T-helper 22 cell (primary cell): ENCODE results near the gene CPXM2.
"Not testable (repeated sequence)": the region's sequence is repeated elsewhere in the genome, so short reads cannot be mapped to it uniquely, and the experiment has no call there.

ENCODE experiments used
- DNase-seq: peaks from one replicate; pipeline ENCODE4 v3.0.0-alpha.2; 2020; ENCODE audit warnings: low read depth

Gene CPXM2

DNA sequence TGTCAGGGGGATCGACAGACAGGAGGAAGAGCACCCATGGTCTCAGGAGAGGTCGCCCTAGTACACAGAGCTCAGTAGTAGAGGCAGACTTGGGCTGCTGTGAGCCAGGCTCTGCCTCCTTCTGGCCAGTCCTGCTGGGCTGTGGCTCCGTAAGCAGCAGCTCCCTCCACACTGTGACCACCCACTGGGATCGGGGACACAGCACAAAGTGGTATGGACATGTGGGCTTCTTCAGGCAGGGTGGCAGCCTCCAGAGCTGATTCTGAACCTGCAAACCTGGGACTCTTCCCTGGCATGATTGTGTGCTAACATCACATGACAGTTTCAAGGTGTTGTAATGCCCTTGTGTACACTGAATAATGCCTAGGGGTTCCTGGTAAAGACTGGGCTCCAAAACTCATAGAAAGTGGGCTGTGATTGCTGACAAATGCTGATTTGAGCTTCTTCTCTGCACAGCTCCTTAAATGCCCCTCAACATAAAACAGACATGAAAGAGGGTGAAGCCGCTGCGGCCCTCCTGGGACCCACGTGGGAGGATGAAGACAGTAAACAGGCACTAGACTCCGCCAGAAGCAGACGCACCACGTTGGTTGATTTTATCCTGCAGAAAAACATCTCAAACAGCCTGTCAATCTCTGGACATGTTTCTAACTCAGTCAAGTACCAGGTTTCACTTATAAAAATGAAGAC is 148.7 kb downstream of the CPXM2 start:
- DNase-seq, result no peak

DNA sequence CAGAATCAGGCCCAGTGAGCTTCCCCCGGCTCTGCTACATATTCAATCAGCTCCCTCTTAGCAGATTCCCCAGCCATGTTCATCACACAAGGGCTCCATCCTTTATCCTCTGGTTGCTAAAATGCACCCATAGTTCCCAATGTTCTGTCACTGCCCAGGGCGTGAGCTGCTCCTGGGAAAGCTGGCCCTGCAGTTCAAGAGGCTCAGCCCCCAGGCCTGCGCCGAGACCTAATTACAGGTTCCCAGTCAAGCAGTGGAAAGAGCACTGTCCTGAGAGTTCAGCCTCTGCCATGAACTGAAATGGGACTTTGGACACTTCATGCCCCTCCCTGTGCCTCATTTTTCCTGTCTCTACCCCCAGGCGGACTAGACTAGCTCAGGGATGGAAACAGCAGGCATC is 149.9 kb downstream of the CPXM2 start:
- DNase-seq, result no peak

DNA sequence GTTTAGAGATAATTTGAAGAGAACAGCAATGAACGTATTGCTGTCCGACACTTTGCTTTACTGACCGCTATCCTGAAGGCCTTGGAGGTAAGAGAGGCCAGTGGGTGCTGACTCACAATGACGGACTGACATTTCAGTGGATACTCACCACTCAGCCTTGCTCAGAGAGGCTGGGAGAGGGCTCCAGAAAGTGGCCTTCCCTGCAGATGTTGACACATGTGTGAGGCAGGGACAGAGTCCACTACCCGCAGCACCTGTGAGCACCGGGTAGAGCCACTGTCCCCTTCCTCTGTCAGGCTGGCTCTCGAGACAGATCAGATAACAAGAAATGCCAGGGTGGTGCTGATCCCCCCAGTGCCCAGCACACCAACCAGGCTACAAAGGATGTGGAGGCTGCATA is 150.5 kb downstream of the CPXM2 start:
- no peak for DNase-seq

DNA sequence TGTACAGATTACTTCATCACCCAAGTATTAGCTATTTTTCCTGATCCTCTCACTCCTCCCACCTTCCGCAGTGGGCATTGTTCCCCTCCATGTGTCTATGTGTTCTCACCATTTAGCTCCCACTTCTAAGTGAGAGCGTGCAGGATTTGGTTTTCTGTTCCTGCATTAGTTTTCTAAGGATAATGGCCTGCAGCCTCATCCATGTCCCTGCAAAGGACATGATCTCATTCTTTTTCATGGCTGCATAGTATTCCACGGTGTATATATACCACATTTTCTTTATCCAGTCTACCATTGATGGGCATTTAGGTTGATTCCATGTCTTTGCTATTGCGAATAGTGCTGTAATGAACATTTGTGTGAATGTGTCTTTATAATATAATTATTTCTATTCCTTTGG is 154.7 kb downstream of the CPXM2 start:
- not testable (repeated sequence) for DNase-seq

DNA sequence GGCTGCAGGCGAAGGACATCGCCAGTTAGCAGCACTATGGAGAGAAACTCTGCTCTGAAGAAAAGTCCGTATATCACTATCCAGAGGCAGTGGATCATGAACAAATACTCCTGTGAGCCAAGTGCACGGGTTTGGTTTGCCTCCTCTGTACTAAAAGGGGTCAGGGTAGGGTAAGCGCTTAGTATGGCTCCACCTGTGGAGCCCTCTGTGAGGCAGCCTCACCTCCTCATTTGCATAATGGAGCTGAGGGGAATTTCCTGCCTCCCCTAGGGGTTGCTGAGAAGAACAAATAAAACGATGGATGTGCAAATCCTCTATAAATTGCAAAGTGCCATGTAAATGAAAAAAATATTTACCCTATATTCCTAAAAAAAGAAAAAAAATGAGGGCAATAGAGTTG is 162.1 kb downstream of the CPXM2 start:
- DNase-seq, result no peak

DNA sequence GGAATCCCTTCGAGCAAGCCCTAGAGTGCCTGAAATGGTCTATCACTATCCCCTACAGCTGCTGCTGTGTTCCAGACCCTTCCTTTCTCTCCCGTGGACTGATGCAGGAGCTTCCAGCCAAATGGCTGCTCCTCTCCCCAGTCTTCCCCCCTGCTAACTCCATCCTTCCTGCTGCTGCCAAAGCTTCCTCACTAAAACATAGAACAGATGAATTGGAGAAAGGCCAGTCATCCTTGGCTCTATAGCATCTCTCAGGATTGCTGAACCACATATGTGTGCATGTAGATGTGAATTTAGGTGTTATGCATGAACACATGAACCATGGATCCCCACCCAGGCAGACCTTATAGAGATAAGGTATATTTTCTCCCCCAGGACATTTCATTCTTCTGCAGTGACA is 164.8 kb downstream of the CPXM2 start:
- DNase-seq, result no peak

DNA sequence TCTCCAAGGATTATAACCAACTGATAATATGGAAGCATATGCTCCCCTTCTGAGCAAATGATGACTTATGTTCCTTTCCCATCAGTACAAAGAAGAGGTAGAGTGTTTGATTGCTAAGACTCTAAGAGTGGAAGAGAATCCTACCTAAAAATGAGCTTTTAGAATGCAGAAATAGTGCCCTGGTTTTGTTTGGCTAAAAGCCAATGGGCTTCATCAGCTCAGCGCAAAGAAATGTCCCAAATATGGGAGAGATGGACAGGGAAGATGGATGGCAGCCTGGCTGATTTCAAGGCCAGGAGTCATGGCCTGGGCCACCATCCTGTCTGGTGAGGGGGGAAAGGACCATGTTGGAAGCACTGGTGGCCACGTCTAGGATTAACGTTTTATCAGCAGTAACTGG is 165.2 kb downstream of the CPXM2 start:
- no peak for DNase-seq

DNA sequence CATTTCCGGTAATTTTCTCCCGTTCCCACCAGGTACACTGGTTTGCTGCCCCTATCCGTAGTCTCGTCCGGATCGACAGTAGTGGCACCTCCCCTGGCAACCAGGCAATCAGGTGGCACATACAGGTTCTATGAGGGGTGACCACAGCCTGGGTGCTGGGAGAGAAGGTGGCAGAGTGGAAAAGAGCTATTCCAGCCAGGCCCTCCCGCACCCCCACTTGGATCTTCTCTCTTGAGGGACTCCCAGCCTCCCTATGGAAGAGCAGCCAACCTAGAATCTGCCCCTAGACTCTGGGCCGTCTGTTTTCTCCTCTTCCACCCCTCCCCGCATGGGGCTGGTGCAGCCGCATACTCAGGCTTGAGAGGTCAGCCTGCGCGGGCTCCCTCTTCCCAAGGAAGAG is 166.9 kb downstream of the CPXM2 start:
- no peak for DNase-seq

DNA sequence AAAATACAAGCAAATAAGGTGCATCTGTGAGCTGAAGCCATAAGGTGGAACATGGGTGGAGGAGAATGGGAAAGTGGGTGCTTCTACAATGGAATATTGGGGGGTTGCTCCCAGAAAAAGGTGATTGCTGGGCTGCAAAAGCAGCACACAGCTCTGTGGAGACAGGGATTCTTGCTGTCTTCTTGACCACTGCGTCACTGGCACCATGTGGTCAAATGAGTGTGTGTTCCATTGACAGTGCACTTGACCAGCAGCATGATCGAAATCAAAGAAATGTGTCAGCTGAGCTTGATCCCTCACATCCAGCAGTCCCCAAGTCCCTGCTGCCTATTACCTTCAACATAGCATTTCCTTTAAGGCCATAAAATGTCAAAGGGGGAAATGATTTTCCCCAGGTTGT is 169.3 kb downstream of the CPXM2 start:
- no peak for DNase-seq

DNA sequence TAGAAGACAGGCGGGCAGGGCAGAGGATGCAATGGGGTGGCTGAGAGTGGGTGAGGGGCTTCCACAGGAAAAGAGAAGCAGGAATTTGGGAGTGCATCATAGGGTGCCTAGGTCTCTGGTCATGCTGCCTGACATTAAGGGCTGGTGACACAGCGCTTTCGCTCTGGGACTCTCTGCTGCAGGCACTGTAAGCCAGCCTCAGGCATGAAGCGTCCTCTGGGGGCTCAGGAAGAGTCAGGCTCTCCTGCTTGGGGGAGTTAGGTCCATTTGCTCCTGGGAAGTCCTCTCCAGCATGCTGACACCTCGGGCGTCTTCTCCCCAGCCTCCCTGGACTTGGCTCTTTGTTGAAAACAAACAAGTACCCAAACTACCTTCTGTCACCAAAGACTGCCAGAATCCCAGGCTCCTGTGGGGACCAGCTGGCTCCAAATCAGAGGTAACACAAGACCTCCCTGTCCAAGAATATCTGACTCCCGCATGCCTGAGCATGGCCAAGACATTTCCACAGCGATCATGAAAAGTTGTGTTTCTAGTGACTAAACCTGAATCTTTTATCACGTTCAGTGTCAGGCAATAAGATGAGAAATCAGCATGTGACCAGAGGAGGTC is 170.1 kb downstream of the CPXM2 start:
- DNase-seq, result no peak

DNA sequence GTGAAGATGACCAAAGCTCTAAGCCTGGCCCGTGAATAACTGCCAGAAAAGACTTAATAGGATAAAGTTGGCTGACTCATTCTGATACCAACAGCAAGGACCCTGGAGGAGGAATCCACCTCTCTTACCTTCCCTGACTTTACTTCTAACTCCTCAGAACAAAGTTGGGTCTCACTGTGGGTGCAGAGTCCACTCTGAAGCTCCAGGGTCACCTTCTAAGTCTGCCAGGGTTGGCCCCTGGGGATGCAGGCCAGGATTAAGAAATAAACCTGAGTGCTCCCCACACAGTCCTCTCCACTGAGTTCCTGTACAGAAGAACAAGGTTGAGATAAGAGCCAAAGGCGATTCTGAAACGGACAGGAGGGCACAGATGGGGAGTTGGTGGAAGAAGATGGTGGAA is 171.1 kb downstream of the CPXM2 start:
- no peak for DNase-seq

DNA sequence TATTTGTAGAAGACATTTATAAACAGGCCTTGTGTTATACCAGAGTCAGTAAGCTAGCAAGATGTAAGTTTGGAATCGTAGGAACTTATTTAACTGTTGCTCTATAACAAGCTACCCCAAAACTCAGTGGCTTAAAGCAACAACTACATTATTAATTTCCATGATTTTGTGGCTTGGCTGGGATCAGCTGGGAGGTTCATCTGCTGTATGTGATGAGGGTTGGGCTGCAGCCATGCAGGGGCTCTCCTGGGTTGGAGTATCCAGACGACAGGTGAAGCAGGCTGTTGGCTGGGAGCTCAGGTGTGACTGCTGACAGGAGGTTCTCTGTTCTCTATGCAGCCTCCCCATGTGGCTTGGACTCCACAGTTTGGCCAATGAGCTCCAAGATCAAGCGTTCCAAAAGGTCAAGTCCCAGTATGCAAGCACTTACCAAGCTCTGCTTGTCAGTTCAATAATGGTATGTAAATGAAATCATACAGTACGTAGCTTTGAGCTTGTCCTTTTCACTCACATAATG is 173.0 kb downstream of the CPXM2 start:
- no peak for DNase-seq

DNA sequence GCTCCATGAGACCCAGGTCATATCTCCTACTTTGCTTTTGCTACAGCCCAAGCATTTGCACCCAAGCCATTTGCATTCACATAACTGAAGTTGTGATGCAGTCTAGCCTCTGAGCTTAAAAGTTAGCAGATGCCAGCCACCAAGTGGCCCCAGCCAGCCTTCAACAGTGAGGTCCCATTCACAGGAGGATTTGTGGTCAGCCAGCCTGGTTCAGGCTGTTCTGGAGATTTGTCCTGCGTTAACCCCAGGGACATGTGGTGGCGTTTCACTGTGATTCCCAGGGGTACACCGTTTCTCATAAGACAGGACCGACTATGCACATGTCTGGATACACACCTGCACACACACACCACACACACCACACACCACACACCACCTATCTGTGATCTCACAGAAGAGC is 174.3 kb downstream of the CPXM2 start:
- DNase-seq, result no peak

DNA sequence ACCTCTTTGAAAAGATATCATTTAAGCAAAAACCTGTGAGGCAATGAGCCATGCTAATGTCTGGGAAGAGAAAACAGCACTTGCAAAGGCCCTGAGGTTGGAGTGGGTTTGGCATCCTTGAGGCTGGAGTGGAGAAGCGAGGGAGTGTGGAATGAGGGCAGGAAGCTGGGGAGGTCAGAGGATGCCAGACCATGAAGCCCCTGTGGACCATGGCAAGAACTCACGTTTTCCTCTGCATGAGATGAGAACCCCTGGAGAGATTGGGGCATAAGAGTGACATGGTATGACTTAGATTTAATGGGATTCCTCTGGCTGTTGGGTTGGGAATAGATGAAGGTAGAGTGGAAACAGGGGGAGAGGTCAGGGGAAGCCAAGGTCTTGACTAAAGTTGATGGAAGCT is 176.1 kb downstream of the CPXM2 start:
- no peak for DNase-seq

DNA sequence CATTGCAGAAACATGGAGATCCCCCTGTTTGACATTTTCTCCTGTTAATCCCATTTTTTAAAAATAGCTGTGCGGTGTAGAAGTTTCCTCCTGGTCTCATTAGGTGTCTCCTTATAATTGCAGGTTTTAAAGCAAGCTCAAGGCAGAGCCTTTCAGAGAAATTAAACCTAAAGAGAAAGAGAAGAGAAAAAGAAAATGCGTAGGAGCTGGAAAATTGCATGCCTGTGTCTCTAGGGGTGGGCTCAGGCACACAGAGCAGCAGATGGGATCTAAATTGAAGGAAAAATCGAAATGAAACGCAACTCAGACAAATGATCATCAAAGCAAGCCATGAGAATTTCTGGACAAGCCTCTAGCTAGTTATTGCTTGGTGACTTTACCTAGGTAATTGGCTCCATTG is 185.4 kb downstream of the CPXM2 start:
- no peak for DNase-seq

DNA sequence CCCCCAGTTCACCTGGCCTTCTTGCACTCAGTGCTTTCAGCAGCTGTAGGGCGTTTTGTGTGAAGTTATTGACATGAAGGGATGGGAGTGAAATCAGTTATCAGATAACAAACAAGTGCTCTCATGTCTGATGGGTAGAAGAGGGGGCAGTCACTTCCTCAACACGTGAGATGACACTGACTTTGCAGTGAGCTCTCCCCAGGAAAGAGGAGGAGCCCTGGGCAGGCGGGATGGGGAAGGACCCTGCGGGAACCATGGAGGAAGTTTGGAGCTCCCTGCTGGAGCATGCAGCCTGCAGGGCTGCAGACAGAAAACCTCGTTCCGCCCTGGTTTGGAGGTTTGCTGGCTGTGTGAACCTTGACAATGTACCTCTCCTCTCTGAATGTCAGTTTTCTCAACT is 186.8 kb downstream of the CPXM2 start:
- DNase-seq, result no peak

DNA sequence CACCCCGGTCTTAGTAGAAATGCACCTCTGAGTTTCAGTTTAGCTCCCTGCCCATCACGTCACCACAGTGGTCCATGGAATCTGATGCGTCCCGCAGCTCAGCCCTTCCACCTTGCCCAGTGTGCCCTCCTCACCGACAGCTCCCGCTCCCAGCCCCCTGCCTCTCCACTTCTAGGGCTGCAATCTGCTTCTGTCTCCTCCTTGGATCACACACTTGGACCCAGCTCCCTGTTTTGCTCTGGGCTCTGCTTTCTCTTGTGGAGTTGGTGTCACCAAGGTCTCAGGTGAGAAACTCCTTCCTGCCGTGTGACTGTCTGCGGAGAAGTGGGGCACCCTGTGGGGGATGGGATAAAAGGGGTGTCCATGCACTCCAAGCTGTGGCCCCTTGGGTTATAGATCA is 187.5 kb downstream of the CPXM2 start:
- DNase-seq, result no peak

DNA sequence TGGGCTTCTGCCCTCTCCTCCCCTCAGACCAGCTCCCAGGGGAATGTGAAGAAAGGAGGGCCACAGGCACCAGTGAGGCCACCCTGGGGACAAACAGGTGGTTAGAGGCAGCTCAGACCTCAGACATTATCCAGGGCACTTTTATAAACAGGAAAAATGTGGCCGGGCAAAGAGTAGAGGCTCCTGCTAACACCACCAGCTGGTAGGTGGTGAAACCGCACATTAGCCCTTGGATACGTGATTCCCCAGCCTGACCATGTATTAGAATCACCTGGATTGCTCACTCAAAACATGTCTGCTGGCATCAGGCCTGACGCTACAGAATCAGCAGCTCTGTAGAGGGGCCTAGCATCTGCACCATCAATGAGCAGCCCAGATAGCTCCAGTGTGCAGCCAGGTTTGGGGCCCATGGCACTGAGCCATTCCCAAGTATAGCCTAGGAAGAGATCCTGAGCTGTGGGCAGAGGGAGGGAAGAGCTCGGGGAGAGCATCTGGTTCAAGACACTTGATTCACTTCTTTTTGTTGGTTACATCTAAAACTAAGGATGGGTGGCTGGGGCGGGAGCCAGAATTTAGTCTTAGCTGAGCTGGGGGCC is 188.3 kb downstream of the CPXM2 start:
- DNase-seq, result no peak
